B cell (primary cell): ENCODE measurements around the gene NLRP10. TPM values are rescaled to one million over a fixed set of nuclear protein-coding genes. Genes with fewer than 3 reads are reported as not detected.
A peak's percentile ranks its signal among the peaks of the same experiment; 100 is the strongest.
"Not testable (repeated sequence)": the region's sequence is repeated elsewhere in the genome, so short reads cannot be mapped to it uniquely, and the experiment has no call there.

Experiments used
- ATAC-seq: fragments of 200-7000 bp; cut with Tn5 transposase; one replicate; pipeline ENCODE4 v1.10.0; 2021; ENCODE audit warnings: low read depth, mild to moderate bottlenecking, moderate number of reproducible peaks, moderate library complexity
- CTCF ChIA-PET: fragments of 350-600 bp; sonication (Branson Sonifier 250); formaldehyde crosslinking; loops from one replicate; lab custom pipeline; 2021; ENCODE audit warnings: antibody characterized with exemption, inconsistent platforms; lab: Charles Lee
- POLR2A ChIA-PET: fragments of 350-600 bp; sonication (Branson Sonifier 250); formaldehyde crosslinking; loops from one replicate; lab custom pipeline; 2021; ENCODE audit warnings: antibody characterized with exemption; lab: Charles Lee
- DNase-seq: peaks from one replicate; pipeline ENCODE4 v3.0.0; 2013
- H2AFZ ChIP-seq: 2 replicates; pipeline ENCODE4 v1.6.1; 2012; ENCODE audit warnings: mild to moderate bottlenecking, low read depth, low read length; ENCODE audit not compliant: insufficient read depth, poor library complexity, severe bottlenecking
- H3K27ac ChIP-seq, 2 donors: 1 replicate in 1 of 2; 2 replicates in 1 of 2; pipeline ENCODE4 v1.5.1; 2012 to 2013; ENCODE audit warnings: low read length in 2 of 2, mild to moderate bottlenecking in 2 of 2, moderate library complexity in 1 of 2
- H3K27me3 ChIP-seq, 4 experiments: fragments of 200-600 bp in 1 of 4; sonication (generic) in 1 of 4; replicated peaks in 1 of 4; 1 replicate in 2 of 4; 2 replicates in 2 of 4; pipeline versions ENCODE4 v1.6.1 to v1.7.0; 2013 to 2016; ENCODE audit warnings: low read length in 3 of 4, mild to moderate bottlenecking in 2 of 4, mixed read lengths in 1 of 4, moderate library complexity in 1 of 4; ENCODE audit not compliant: insufficient read depth in 4 of 4, control insufficient read depth in 3 of 4; ENCODE audit errors: control extremely low read depth in 1 of 4
- H3K36me3 ChIP-seq, 2 experiments: replicated peaks in 1 of 2; 1 replicate in 1 of 2; 2 replicates in 1 of 2; pipeline versions ENCODE4 v1.6.1 to v1.7.1; 2013; ENCODE audit warnings: low read length in 1 of 2; ENCODE audit not compliant: insufficient read depth in 2 of 2, control insufficient read depth in 1 of 2; ENCODE audit errors: control extremely low read depth in 1 of 2, extremely low read depth in 1 of 2
- H3K4me1 ChIP-seq, 2 donors: fragments of 200-600 bp in 1 of 2; sonication (generic) in 1 of 2; 1 replicate in 1 of 2; 2 replicates in 1 of 2; pipeline versions ENCODE4 v1.5.1 to v1.6.1; 2013 to 2017; ENCODE audit warnings: low read length in 2 of 2; ENCODE audit not compliant: control insufficient read depth in 2 of 2, insufficient read depth in 2 of 2
- H3K4me2 ChIP-seq: replicated peaks from 2 replicates; pipeline ENCODE3; 2012; ENCODE audit warnings: mild to moderate bottlenecking, low read depth, low read length; ENCODE audit not compliant: poor library complexity, severe bottlenecking
- H3K4me3 ChIP-seq, 5 experiments: fragments of 200-600 bp in 1 of 5; sonication (generic) in 1 of 5; 1 replicate in 3 of 5; 2 replicates in 2 of 5; pipeline versions ENCODE4 v1.5.1 to v1.7.0; 2011 to 2016; ENCODE audit warnings: low read length in 4 of 5, mild to moderate bottlenecking in 4 of 5, low read depth in 2 of 5, control low read depth in 1 of 5, moderate library complexity in 1 of 5; ENCODE audit not compliant: insufficient read depth in 1 of 5; ENCODE audit errors: control extremely low read depth in 1 of 5, extremely low read depth in 1 of 5
- H3K79me2 ChIP-seq: fragments of 200-600 bp; sonication (generic); one replicate; pipeline ENCODE4 v1.6.0; 2016; ENCODE audit warnings: low read length; ENCODE audit not compliant: control insufficient read depth, insufficient read depth
- H3K9ac ChIP-seq: fragments of 200-600 bp; sonication (generic); 2 replicates; pipeline ENCODE4 v1.6.1; 2017; ENCODE audit warnings: mild to moderate bottlenecking, low read length, moderate library complexity
- H3K9me3 ChIP-seq, 3 donors: one replicate each; pipeline versions ENCODE4 v1.6.1 to v1.7.1; 2013; ENCODE audit warnings: low read length in 2 of 3; ENCODE audit not compliant: control insufficient read depth in 2 of 3, insufficient read depth in 1 of 3; ENCODE audit errors: control extremely low read depth in 1 of 3
- H4K20me1 ChIP-seq: 2 replicates; pipeline ENCODE4 v1.6.0; 2012; ENCODE audit warnings: mild to moderate bottlenecking, low read length; ENCODE audit not compliant: insufficient read depth, control insufficient read depth, poor library complexity, severe bottlenecking
- H3K27ac Mint-ChIP-seq: one replicate; pipeline ENCODE4 v1.8.0; 2021; ENCODE audit warnings: mixed read lengths
- H3K27me3 Mint-ChIP-seq: one replicate; pipeline ENCODE4 v1.8.0; 2021; ENCODE audit warnings: mixed read lengths
- H3K4me1 Mint-ChIP-seq: one replicate; pipeline ENCODE4 v1.8.0; 2021; ENCODE audit warnings: mixed read lengths
- H3K4me3 Mint-ChIP-seq: one replicate; pipeline ENCODE4 v1.8.0; 2021; ENCODE audit warnings: mixed read lengths
- H3K9me3 Mint-ChIP-seq: one replicate; pipeline ENCODE4 v1.8.0; 2022; ENCODE audit warnings: mixed read lengths; ENCODE audit not compliant: insufficient read depth
- EZH2 ChIP-seq: IDR thresholded peaks from 2 replicates; pipeline ENCODE4 v1.6.1; 2012; ENCODE audit warnings: borderline replicate concordance, low read depth, mild to moderate bottlenecking, moderate library complexity, low read length; ENCODE audit not compliant: insufficient read depth, poor library complexity, severe bottlenecking
- WGBS: methylation state at CpG from one replicate; pipeline ENCODE4 v1.1.5; 2013; ENCODE audit warnings: missing lambda C conversion rate; ENCODE audit not compliant: insufficient coverage; 5-methylcytosine and 5-hydroxymethylcytosine counted together
- intact Hi-C: fragments of 100-400 bp; cut with micrococcal nuclease; formaldehyde crosslinking; loops from one replicate; pipeline ENCODE4 v1.10.0; 2022
- polyA plus RNA-seq: library from polyadenylated mRNA; depleted of rRNA; stranded (reverse); fragments of >200 nt; gene quantifications from 2 replicates; pipeline ENCODE4 v1.2.3, GENCODE V29; 2012
- total RNA-seq, 2 donors: library from RNA; stranded (reverse); fragments of 120-200 nt in 1 of 2; gene quantifications; 1 replicate in 1 of 2; 2 replicates in 1 of 2; pipeline versions ENCODE4 v1.2.3 to v1.2.4, GENCODE V29; 2013 to 2022
- TF ChIP-seq, protein P1 (sequence below): fragments of 200-600 bp; IDR thresholded peaks from one replicate; pipeline ENCODE4 v1.8.0; 2022; ENCODE audit warnings: antibody characterized with exemption, mild to moderate bottlenecking

The NLRP10 gene
- total and polyA plus RNA-seq, 2 donors (not counting 1 experiment from before 2014, with no cell fraction given): not detected

- no peak overlapping the region for H3K27ac Mint-ChIP-seq
These were observed 34.5 kb upstream of the NLRP10 start for GRCh38 chr11:7999795-8000194.

DNA sequence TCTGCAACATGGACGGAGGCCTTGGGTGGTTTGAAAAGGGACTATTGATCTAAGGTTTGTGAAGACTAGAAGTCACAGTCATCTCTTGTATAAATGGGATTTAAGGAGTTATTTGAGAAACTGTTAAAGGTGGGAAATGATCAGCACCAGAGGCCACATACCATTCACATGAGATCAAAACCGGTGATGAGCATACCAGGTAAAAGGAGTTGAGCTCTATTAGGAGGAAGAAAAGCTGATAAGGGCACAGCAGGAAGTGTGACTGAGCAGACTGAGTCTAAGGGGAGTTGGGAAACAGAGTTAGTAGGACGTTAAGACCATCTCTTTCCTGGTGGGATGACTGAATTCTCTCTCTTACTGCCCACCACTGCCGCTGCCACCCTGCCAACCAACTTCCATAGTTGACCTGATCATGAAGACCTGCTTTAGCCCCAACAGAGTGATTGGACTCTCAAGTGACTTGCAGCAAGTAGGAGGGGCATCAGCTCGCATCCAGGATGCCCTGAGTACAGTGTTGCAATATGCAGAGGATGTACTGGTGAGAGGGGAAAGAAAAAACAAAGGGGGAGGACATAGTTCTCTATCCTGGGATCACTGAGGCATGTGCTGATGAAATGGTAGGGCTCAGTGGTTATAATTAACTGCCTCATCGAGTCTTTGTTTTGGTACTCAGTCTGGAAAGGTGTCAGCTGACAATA, 29.5 kb upstream of the NLRP10 start:
- Histone ChIP-seq H3K79me2 (no peaks in the 10 kb centered on the region), H4K20me1 (no peaks in the 10 kb centered on the region), H3K4me1 (no peaks in the 10 kb centered on the region), H3K27ac (no peak overlapping the region), H3K27me3 (no peaks in the 10 kb centered on the region), H2AFZ (no peak overlapping the region), H3K9ac (no peak overlapping the region), H3K9me3 (no peaks in the 10 kb centered on the region), H3K4me2 (no peak overlapping the region), H3K36me3 (peaks cover 18 to 82% of the 10 kb centered on the region in 2 experiments), H3K4me3 (no peak overlapping the region)
- POLR2A ChIA-PET: no interaction called here
- H3K4me3 Mint-ChIP-seq: no peak overlapping the region
- H3K9me3 Mint-ChIP-seq: no peaks in the 10 kb centered on the region
- peaks cover 8% of the 10 kb centered on the region for H3K4me1 Mint-ChIP-seq
- WGBS: 83% methylated on average over 5 of the region's 6 CpGs
- H3K27me3 Mint-ChIP-seq: no peaks in the 10 kb centered on the region
- intact Hi-C loops: no loop called here
- H3K27ac Mint-ChIP-seq: no peak overlapping the region
- DNase-seq: no peak
- TF ChIP-seq, protein P1, sequence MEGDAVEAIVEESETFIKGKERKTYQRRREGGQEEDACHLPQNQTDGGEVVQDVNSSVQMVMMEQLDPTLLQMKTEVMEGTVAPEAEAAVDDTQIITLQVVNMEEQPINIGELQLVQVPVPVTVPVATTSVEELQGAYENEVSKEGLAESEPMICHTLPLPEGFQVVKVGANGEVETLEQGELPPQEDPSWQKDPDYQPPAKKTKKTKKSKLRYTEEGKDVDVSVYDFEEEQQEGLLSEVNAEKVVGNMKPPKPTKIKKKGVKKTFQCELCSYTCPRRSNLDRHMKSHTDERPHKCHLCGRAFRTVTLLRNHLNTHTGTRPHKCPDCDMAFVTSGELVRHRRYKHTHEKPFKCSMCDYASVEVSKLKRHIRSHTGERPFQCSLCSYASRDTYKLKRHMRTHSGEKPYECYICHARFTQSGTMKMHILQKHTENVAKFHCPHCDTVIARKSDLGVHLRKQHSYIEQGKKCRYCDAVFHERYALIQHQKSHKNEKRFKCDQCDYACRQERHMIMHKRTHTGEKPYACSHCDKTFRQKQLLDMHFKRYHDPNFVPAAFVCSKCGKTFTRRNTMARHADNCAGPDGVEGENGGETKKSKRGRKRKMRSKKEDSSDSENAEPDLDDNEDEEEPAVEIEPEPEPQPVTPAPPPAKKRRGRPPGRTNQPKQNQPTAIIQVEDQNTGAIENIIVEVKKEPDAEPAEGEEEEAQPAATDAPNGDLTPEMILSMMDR: no peak
- no peak for TF ChIP-seq EZH2
- ATAC-seq: no peak
- CTCF ChIA-PET: no interaction called here

More at GRCh38 chr11:7999795-8000194, 34.5 kb upstream of the NLRP10 start:
- Mint-ChIP-seq H3K4me1 (no peaks in the 10 kb centered on the region), H3K4me3 (no peak overlapping the region), H3K9me3 (no peaks in the 10 kb centered on the region), H3K27me3 (no peaks in the 10 kb centered on the region)
- Histone ChIP-seq H3K27me3 (no peaks in the 10 kb centered on the region), H3K36me3 (peaks cover 12 to 44% of the 10 kb centered on the region in 2 experiments), H3K4me2 (no peak overlapping the region), H3K9ac (no peak overlapping the region), H3K4me3 (no peak overlapping the region), H3K9me3 (no peaks in the 10 kb centered on the region), H3K4me1 (no peaks in the 10 kb centered on the region), H2AFZ (no peak overlapping the region), H4K20me1 (no peaks in the 10 kb centered on the region), H3K79me2 (no peaks in the 10 kb centered on the region), H3K27ac (no peak overlapping the region)
- TF ChIP-seq, protein P1: no peak
- TF ChIP-seq EZH2: no peak
- intact Hi-C loops: no loop called here
- ChIA-PET POLR2A (interaction anchor here (1.5 kb wide), 1 partner anchor 13 kb away, joined by 5 read pairs; the partner anchor contains the start of gene EIF3F), CTCF (interaction anchor here (1.3 kb wide), 1 partner anchor 34 kb away, joined by 5 read pairs; no protein-coding TSS in a partner anchor)
- ATAC-seq: no peak
- WGBS: 97% methylated on average over 7 of the region's 10 CpGs
- DNase-seq: no peak

GRCh38 chr11:7987560-7987883, 22.3 kb upstream of the NLRP10 start:
- not testable (repeated sequence) for H3K9me3 Mint-ChIP-seq, H3K27me3 Mint-ChIP-seq, ATAC-seq, H3K9me3 ChIP-seq, H3K27me3 ChIP-seq
- H3K4me1 ChIP-seq: peaks cover 24 to 26% of the 10 kb centered on the region in 2 donors
- H3K4me3 ChIP-seq: peak overlapping the region; percentile 58 to 83 (median 63)
- intact Hi-C loops: loop anchor here (1.0 to 5.0 kb wide), 4 partner anchors 31 to 1755 kb away; partner anchors contain the start of genes FHIP1B and PPFIBP2
- H4K20me1 ChIP-seq: peaks cover 10% of the 10 kb centered on the region
- Mint-ChIP-seq H3K4me1 (peaks cover 37% of the 10 kb centered on the region), H3K4me3 (peak overlapping the region; percentile 93), H3K27ac (peak overlapping the region; percentile 64)
- WGBS: 0% methylated on average over 1 of the region's 13 CpGs
- peak overlapping the region; percentile 74 for H3K9ac ChIP-seq
- peak overlapping the region in 1 of 2 donors; percentile 70 for H3K27ac ChIP-seq
- peaks cover 0 to 27% of the 10 kb centered on the region in 2 experiments for H3K36me3 ChIP-seq
- peak overlapping the region; percentile 91 for H3K4me2 ChIP-seq
- H2AFZ ChIP-seq: peak overlapping the region; percentile 99
- peak; percentile 19 for DNase-seq
- peaks cover 42% of the 10 kb centered on the region for H3K79me2 ChIP-seq
- POLR2A ChIA-PET: interaction anchor here (0.6 to 1.0 kb wide), 2 partner anchors 11 to 1542 kb away, joined by 4 to 5 read pairs; no protein-coding TSS in a partner anchor
- CTCF ChIA-PET: interaction anchor here (0.8 to 1.9 kb wide), 9 partner anchors 13 to 889 kb away, joined by 3 to 15 read pairs (median 4); partner anchors contain the start of gene RIC3
